Measurements from ENCODE around the gene NR3C1. TPM values are rescaled to one million over a fixed set of nuclear protein-coding genes. Genes with fewer than 3 reads are reported as not detected.

Gene NR3C1
- total RNA-seq, 2 experiments from 2014 or later, result 52.7 to 55.6 TPM

DNA sequence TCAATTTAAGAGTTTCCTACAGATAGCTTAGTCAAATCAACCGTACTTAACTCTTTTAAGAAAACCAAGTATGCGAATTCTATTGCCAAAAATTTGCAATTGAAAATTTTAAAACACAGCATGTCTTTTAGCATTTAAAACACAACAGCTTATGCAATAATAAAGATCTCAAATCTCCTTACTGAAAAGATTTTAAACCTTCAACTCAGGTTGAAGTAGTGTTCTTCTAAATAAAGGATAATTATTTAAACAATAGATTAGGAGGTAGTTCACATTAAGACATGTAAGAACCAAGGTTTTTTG lies 5.5 kb downstream of the NR3C1 start:
- no peaks in the 10 kb centered on the region for H3K27me3 Mint-ChIP-seq
- TF ChIP-seq CTCF (IDR thresholded peaks at IDR 0.05), result no peak
- H3K36me3 Mint-ChIP-seq (ENCODE audit: low read depth), result peaks cover 34% of the 10 kb centered on the region
- peak overlapping the region; percentile 93 for H3K4me3 Mint-ChIP-seq
- ATAC-seq (no peak), DNase-seq (no peak)
- H3K9me3 Mint-ChIP-seq, result no peaks in the 10 kb centered on the region
- ChIA-PET CTCF (interaction anchor here (1.3 kb wide), 1 partner anchor 9 kb away, joined by 3 read pairs; no protein-coding TSS in a partner anchor), POLR2A (interaction anchor here (1.0 kb wide), 1 partner anchor 427 kb away, joined by 3 read pairs; no protein-coding TSS in a partner anchor)
- H3K27ac Mint-ChIP-seq, result no peak overlapping the region
- peaks cover 67% of the 10 kb centered on the region for H3K4me1 Mint-ChIP-seq (ENCODE audit: low read depth)
- intact Hi-C loops (cut with micrococcal nuclease), result no loop called here

DNA sequence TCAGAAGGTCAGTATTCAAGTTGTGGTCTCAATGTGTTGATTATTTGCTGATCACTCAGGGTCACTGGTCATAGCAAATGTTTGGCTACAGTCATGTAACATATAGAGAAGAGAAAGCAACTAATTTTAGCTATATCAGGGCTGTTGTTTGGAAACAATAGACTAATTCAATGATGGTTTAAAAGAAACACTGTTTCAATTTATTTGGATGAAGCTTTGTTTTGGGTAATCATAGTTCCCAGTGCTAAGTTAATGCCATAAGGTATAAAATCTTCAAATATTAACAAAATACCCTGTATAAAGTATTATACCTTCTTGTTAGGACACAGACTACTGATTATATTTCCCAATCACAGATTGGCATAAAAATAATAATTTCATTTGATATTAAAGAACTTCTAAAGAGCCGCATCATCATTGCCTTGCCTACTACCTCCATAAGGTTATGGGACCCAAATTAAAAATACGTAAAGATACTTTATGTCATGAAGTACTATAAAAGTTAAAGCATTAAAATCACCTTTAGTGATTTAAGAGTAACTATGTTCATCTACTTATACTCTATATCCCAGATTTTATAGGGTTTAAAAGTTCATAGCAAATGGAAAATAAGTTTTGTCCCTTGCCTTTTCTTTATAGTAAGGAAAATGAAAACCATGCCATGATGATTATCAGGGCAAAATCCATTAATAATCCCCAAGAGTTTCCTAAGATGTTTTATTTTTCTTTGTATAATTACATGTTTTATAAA lies 6.0 kb downstream of the NR3C1 start:
- DNase-seq (no peak), ATAC-seq (no peak)
- ChIA-PET CTCF (interaction anchor here (1.2 kb wide), 1 partner anchor 163 kb away, joined by 3 read pairs; no protein-coding TSS in a partner anchor), POLR2A (interaction anchor here (1.0 kb wide), 1 partner anchor 427 kb away, joined by 3 read pairs; no protein-coding TSS in a partner anchor)
- Mint-ChIP-seq H3K36me3 (ENCODE audit: low read depth) (peaks cover 34% of the 10 kb centered on the region), H3K9me3 (no peaks in the 10 kb centered on the region), H3K27ac (no peak overlapping the region), H3K4me3 (peak overlapping the region; percentile 93), H3K4me1 (ENCODE audit: low read depth) (peaks cover 72% of the 10 kb centered on the region), H3K27me3 (no peaks in the 10 kb centered on the region)
- no peak for TF ChIP-seq CTCF (IDR thresholded peaks at IDR 0.05)
- intact Hi-C loops (cut with micrococcal nuclease), result no loop called here

- no peak for TF ChIP-seq CTCF (IDR thresholded peaks at IDR 0.05)
- Mint-ChIP-seq H3K4me1 (ENCODE audit: low read depth) (peaks cover 71% of the 10 kb centered on the region), H3K27ac (peak overlapping the region; percentile 45), H3K27me3 (no peaks in the 10 kb centered on the region), H3K9me3 (no peaks in the 10 kb centered on the region), H3K36me3 (ENCODE audit: low read depth) (peaks cover 27% of the 10 kb centered on the region), H3K4me3 (peak overlapping the region; percentile 57)
- peak; percentile 18 for ATAC-seq
- ChIA-PET CTCF (interaction anchor here (1.0 to 1.7 kb wide), 3 partner anchors 9 to 377 kb away, joined by 3 read pairs; no protein-coding TSS in a partner anchor), POLR2A (no interaction called here)
- no peak for DNase-seq
- intact Hi-C loops (cut with micrococcal nuclease), result no loop called here
These were observed 7.0 kb downstream of the NR3C1 start for GRCh38 chr5:143396353-143396940.

- peak; percentile 75 for ATAC-seq
- Mint-ChIP-seq H3K36me3 (ENCODE audit: low read depth) (peaks cover 26% of the 10 kb centered on the region), H3K4me3 (peak overlapping the region; percentile 57), H3K27ac (peak overlapping the region; percentile 45), H3K27me3 (no peaks in the 10 kb centered on the region), H3K9me3 (no peaks in the 10 kb centered on the region), H3K4me1 (ENCODE audit: low read depth) (peaks cover 67% of the 10 kb centered on the region)
- POLR2A ChIA-PET, result no interaction called here
- CTCF ChIA-PET, result interaction anchor here (1.0 to 1.7 kb wide), 3 partner anchors 8 to 376 kb away, joined by 3 read pairs; no protein-coding TSS in a partner anchor
- intact Hi-C loops (cut with micrococcal nuclease), result no loop called here
- TF ChIP-seq CTCF (IDR thresholded peaks at IDR 0.05), result no peak
- DNase-seq, result no peak
These were observed 7.7 kb downstream of the NR3C1 start for GRCh38 chr5:143395638-143396352.
